ENCODE results near the gene AKR7A3. TPM values are rescaled to one million over a fixed set of nuclear protein-coding genes. Genes with fewer than 3 reads are reported as not detected.

The AKR7A3 gene
- polyA plus RNA-seq, 1 of the 3 experiments (the other 2 are of a cell fraction) = 0.38 TPM

GRCh38 chr1:19311503-19311930 lies 22.9 kb upstream of the AKR7A3 start:
- 5% methylated on average over 13 of the region's 29 CpGs for WGBS (ENCODE audit: low lambda C conversion rate)
- peak overlapping the region; percentile 82 to 85 for H3K4me3 ChIP-seq (ENCODE audit: low read depth in 2 of 2, low read length in 1 of 2)
- peaks cover 65% of the 10 kb centered on the region for H3K79me2 ChIP-seq (ENCODE audit: insufficient read depth)
- H3K9me3 ChIP-seq = no peaks in the 10 kb centered on the region
- H3K4me2 ChIP-seq = peak overlapping the region; percentile 79
- peaks cover 3 to 13% of the 10 kb centered on the region in 2 experiments for H3K36me3 ChIP-seq (replicated peaks in 1 of 2; ENCODE audit: control insufficient read depth in 1 of 2, insufficient read depth in 2 of 2, low read length in 1 of 2)
- ChIA-PET POLR2A (interaction anchor here (0.7 to 2.0 kb wide), 3 partner anchors 16 to 43 kb away, joined by 4 read pairs; no protein-coding TSS in a partner anchor), CTCF (interaction anchor here (1.0 to 2.4 kb wide), 7 partner anchors 11 to 371 kb away, joined by 3 to 8 read pairs (median 5); partner anchors contain the start of gene NBL1)
- peak overlapping the region; percentile 28 to 70; a peak in 3 of 4 replicates for H3K27ac ChIP-seq (ENCODE audit: low read depth in 2 of 2, low read length in 1 of 2)
- H3K9ac ChIP-seq = peak overlapping the region; percentile 85
- no peak for DNase-seq
- no peaks in the 10 kb centered on the region for H3K27me3 ChIP-seq (ENCODE audit: insufficient read depth)
- H4K20me1 ChIP-seq (ENCODE audit: insufficient read depth) = peaks cover 19% of the 10 kb centered on the region
- peaks cover 5 to 25% of the 10 kb centered on the region in 2 experiments; a peak in 1 of 4 replicates for H3K4me1 ChIP-seq (ENCODE audit: control insufficient read depth in 1 of 2, insufficient read depth in 2 of 2, low read depth in 1 of 2, low read length in 1 of 2)
- no peaks in the 10 kb centered on the region for H3K9me2 ChIP-seq
- peak overlapping the region; percentile 64; the same call in 1 of the 2 replicates for H2AFZ ChIP-seq (ENCODE audit: low read depth)
- H3F3A ChIP-seq (replicated peaks; ENCODE audit: insufficient read depth) = no peaks in the 10 kb centered on the region
- TF ChIP-seq MXI1 (IDR thresholded peaks at IDR 0.05; ENCODE audit: low read depth, low read length) (no peak), FOXJ3 (CRISPR knock-in tag; IDR thresholded peaks at IDR 0.05) (no peak), YY1 (IDR thresholded peaks at IDR 0.05; ENCODE audit: low read depth) (no peak), PBX3 (IDR thresholded peaks at IDR 0.05) (no peak), GABPA (IDR thresholded peaks at IDR 0.05; ENCODE audit: low read depth) (no peak), POLR2AphosphoS5 (IDR thresholded peaks at IDR 0.05; ENCODE audit: low read depth, low read length) (no peak)

- peaks cover 19% of the 10 kb centered on the region for H4K20me1 ChIP-seq (ENCODE audit: insufficient read depth)
- no peaks in the 10 kb centered on the region for H3K9me2 ChIP-seq
- no peaks in the 10 kb centered on the region for H3F3A ChIP-seq (replicated peaks; ENCODE audit: insufficient read depth)
- peak; percentile 54 for DNase-seq
- peak overlapping the region; percentile 85 for H3K9ac ChIP-seq
- H3K27me3 ChIP-seq (ENCODE audit: insufficient read depth) = no peaks in the 10 kb centered on the region
- peaks cover 5 to 25% of the 10 kb centered on the region in 2 experiments; a peak in 1 of 4 replicates for H3K4me1 ChIP-seq (ENCODE audit: control insufficient read depth in 1 of 2, insufficient read depth in 2 of 2, low read depth in 1 of 2, low read length in 1 of 2)
- TF ChIP-seq EZH2phosphoT487 (IDR thresholded peaks at IDR 0.05; ENCODE audit: borderline replicate concordance, low read depth) = no peak
- no peak for TF ChIP-seq IRF3 (IDR thresholded peaks at IDR 0.05; ENCODE audit: low read depth, low read length)
- no peak for TF ChIP-seq NRF1 (IDR thresholded peaks at IDR 0.05; ENCODE audit: low read depth, low read length)
- TF ChIP-seq FOXJ3 (CRISPR knock-in tag; IDR thresholded peaks at IDR 0.05) = no peak
- no peak for TF ChIP-seq CHD2 (IDR thresholded peaks at IDR 0.05; ENCODE audit: low read length, partially characterized antibody)
- no peak for TF ChIP-seq POLR2AphosphoS5 (IDR thresholded peaks at IDR 0.05; ENCODE audit: low read depth, low read length)
- TF ChIP-seq RAD21 (IDR thresholded peaks at IDR 0.05; ENCODE audit: low read length) = no peak
- no peak for TF ChIP-seq PBX3 (IDR thresholded peaks at IDR 0.05)
- TF ChIP-seq MXI1 (IDR thresholded peaks at IDR 0.05; ENCODE audit: low read depth, low read length) = no peak
- no peak for TF ChIP-seq JUND (IDR thresholded peaks at IDR 0.05)
- H2AFZ ChIP-seq (ENCODE audit: low read depth) = no peak overlapping the region
- peak overlapping the region in 1 of 2 experiments; percentile 70; a peak in 1 of 4 replicates for H3K27ac ChIP-seq (ENCODE audit: low read depth in 2 of 2, low read length in 1 of 2)
- H3K79me2 ChIP-seq (ENCODE audit: insufficient read depth) = peaks cover 59% of the 10 kb centered on the region
- H3K9me3 ChIP-seq = no peaks in the 10 kb centered on the region
- H3K4me3 ChIP-seq (ENCODE audit: low read depth in 2 of 2, low read length in 1 of 2) = peak overlapping the region; percentile 82 to 85
- WGBS (ENCODE audit: low lambda C conversion rate) = 54% methylated on average over 13 of the region's 13 CpGs
- H3K4me2 ChIP-seq = peak overlapping the region; percentile 79
- POLR2A ChIA-PET = interaction anchor here (2.0 kb wide), 1 partner anchor 17 kb away, joined by 4 read pairs; no protein-coding TSS in a partner anchor
- CTCF ChIA-PET = interaction anchor here (1.0 to 1.8 kb wide), 3 partner anchors 333 to 372 kb away, joined by 3 to 6 read pairs (median 4); partner anchors contain the start of gene NBL1
- peaks cover 3 to 17% of the 10 kb centered on the region in 2 experiments for H3K36me3 ChIP-seq (replicated peaks in 1 of 2; ENCODE audit: control insufficient read depth in 1 of 2, insufficient read depth in 2 of 2, low read length in 1 of 2)
Observed at GRCh38 chr1:19310720-19311502, 22.3 kb upstream of the AKR7A3 start.
